Endodermal cell (in vitro differentiated cells): ENCODE results near the gene PDLIM3. TPM values are rescaled to one million over a fixed set of nuclear protein-coding genes. Genes with fewer than 3 reads are reported as not detected.

Source experiments
- DNase-seq: peaks from one replicate; pipeline ENCODE4 v3.0.0-alpha.2; 2017
- H3K27ac ChIP-seq: 2 replicates; pipeline ENCODE4 v1.5.1; 2013; ENCODE audit warnings: mild to moderate bottlenecking, low read depth, low read length, moderate library complexity
- H3K27me3 ChIP-seq: 2 replicates; pipeline ENCODE4 v1.6.1; 2013; ENCODE audit warnings: mild to moderate bottlenecking, low read length, moderate library complexity; ENCODE audit not compliant: insufficient read depth, control insufficient read depth, poor library complexity, severe bottlenecking
- H3K36me3 ChIP-seq: 2 replicates; pipeline ENCODE4 v1.7.0; 2013; ENCODE audit warnings: mild to moderate bottlenecking, low read length, moderate library complexity; ENCODE audit not compliant: control insufficient read depth, insufficient read depth
- H3K4me1 ChIP-seq: one replicate; pipeline ENCODE4 v1.7.0; 2013; ENCODE audit warnings: low read length; ENCODE audit not compliant: control insufficient read depth, insufficient read depth
- H3K4me3 ChIP-seq: 2 replicates; pipeline ENCODE4 v1.5.1; 2013; ENCODE audit warnings: mild to moderate bottlenecking, low read length, moderate library complexity
- H3K9ac ChIP-seq: 2 replicates; pipeline ENCODE4 v1.6.1; 2013; ENCODE audit warnings: mild to moderate bottlenecking, low read length, moderate library complexity; ENCODE audit not compliant: poor library complexity, severe bottlenecking; ENCODE audit errors: extremely low read depth
- H3K9me3 ChIP-seq: 2 replicates; pipeline ENCODE4 v1.6.1; 2013; ENCODE audit warnings: mild to moderate bottlenecking, low read length, moderate library complexity; ENCODE audit not compliant: control insufficient read depth
- H3K27ac Mint-ChIP-seq: 2 replicates; pipeline ENCODE4 v1.8.0; 2020; ENCODE audit warnings: mixed read lengths
- H3K27me3 Mint-ChIP-seq: 2 replicates; pipeline ENCODE4 v1.8.0; 2021; ENCODE audit warnings: mild to moderate bottlenecking, mixed read lengths; ENCODE audit not compliant: insufficient read depth
- H3K36me3 Mint-ChIP-seq: 2 replicates; pipeline ENCODE4 v1.8.0; 2020; ENCODE audit warnings: low read depth, mixed read lengths
- H3K4me1 Mint-ChIP-seq: 2 replicates; pipeline ENCODE4 v1.8.0; 2020; ENCODE audit warnings: mixed read lengths
- H3K4me3 Mint-ChIP-seq: 2 replicates; pipeline ENCODE4 v1.8.0; 2020; ENCODE audit warnings: mild to moderate bottlenecking, moderate library complexity, mixed read lengths
- H3K9me3 Mint-ChIP-seq: 2 replicates; pipeline ENCODE4 v1.8.0; 2020; ENCODE audit warnings: mild to moderate bottlenecking, mixed read lengths
- WGBS, 2 experiments: methylation state at CpG; one replicate each; pipeline versions ENCODE4 v1.1.5 to v1.1.7; 2013; ENCODE audit warnings: missing lambda C conversion rate in 2 of 2, mixed read lengths in 1 of 2; ENCODE audit not compliant: insufficient coverage in 1 of 2, insufficient read length in 1 of 2; 5-methylcytosine and 5-hydroxymethylcytosine counted together
- total RNA-seq, 2 donors: library from RNA; stranded (reverse); fragmentation: NEBNext Ultra II Directional in 1 of 2; extraction: Animal tissue kit (Norgen Biotek cat#: 25700) in 1 of 2; gene quantifications; 2 replicates in 1 of 2; 3 replicates in 1 of 2; pipeline ENCODE4 v1.2.1, GENCODE V29; 2021
- TF ChIP-seq, protein P1 (sequence below): fragments of 200-600 bp; sonication (generic); conservative IDR thresholded peaks from 2 replicates; pipeline ENCODE4 v1.5.0; 2021; ENCODE audit warnings: antibody characterized with exemption, mild to moderate bottlenecking

The PDLIM3 gene
- total RNA-seq, 2 donors from 2014 or later, result 4.3 to 11.0 TPM

DNA sequence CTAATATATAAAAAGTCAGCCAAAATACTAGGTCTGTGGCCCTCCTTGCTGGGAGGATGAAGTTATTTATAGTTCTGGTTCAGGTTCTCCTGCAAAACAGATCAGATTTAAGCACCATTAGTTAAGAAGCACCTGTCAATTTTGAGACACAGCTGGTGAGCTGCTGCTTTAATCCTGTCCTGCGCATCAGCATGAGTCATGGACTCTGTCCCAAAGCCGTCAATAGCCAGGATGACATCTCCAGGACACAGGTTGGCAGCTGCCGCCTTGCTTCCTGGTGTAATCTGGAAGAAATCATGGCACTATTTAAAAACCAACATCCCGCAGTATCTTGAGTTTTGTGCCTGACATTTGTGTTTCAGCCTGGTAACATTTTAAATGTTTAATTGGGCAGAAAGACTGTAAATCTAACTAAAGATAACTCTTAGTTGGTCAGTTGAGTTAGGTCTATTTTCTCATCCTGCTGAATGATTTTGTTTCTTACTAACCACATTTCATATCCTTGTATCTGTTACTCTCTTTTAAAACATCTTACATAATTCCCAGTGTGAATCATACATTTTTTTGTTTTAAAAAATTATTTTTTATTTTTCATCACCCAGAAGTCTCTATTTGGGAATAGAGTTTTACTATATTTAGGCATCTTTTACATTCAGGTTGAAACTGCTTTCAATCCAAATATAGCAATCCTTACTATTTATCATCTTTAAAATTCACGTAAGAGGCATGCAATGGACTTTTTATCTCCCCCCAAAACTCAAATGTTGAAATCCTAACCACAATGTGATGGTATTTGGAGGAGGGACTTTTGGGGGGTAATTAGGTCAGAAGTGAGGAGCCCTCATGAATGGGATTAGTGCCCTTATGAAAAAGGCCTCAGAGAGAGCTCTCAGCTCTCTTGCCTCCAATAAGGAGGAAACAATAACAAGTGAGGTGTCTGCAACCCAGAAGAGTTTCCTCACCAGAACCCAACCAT lies 10.1 kb downstream of the PDLIM3 start:
- no peaks in the 10 kb centered on the region for H3K4me1 Mint-ChIP-seq
- peaks cover 1% of the 10 kb centered on the region for H3K36me3 ChIP-seq
- 85 to 90% methylated on average over 4 to 5 of the region's 5 CpGs for whole genome bisulfite sequencing, 2 experiments
- peaks cover 18% of the 10 kb centered on the region for H3K27me3 Mint-ChIP-seq
- H3K9me3 ChIP-seq, result peaks cover 5% of the 10 kb centered on the region
- H3K9ac ChIP-seq, result no peak overlapping the region
- TF ChIP-seq, protein P1, sequence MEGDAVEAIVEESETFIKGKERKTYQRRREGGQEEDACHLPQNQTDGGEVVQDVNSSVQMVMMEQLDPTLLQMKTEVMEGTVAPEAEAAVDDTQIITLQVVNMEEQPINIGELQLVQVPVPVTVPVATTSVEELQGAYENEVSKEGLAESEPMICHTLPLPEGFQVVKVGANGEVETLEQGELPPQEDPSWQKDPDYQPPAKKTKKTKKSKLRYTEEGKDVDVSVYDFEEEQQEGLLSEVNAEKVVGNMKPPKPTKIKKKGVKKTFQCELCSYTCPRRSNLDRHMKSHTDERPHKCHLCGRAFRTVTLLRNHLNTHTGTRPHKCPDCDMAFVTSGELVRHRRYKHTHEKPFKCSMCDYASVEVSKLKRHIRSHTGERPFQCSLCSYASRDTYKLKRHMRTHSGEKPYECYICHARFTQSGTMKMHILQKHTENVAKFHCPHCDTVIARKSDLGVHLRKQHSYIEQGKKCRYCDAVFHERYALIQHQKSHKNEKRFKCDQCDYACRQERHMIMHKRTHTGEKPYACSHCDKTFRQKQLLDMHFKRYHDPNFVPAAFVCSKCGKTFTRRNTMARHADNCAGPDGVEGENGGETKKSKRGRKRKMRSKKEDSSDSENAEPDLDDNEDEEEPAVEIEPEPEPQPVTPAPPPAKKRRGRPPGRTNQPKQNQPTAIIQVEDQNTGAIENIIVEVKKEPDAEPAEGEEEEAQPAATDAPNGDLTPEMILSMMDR, result no peak
- peaks cover 8% of the 10 kb centered on the region for H3K9me3 Mint-ChIP-seq
- no peaks in the 10 kb centered on the region for H3K4me1 ChIP-seq
- no peaks in the 10 kb centered on the region for H3K36me3 Mint-ChIP-seq
- no peak for DNase-seq
- no peak overlapping the region for H3K4me3 ChIP-seq
- no peak overlapping the region for H3K27ac ChIP-seq
- H3K27ac Mint-ChIP-seq, result no peak overlapping the region
- peaks cover 4% of the 10 kb centered on the region for H3K27me3 ChIP-seq
- no peak overlapping the region for H3K4me3 Mint-ChIP-seq

DNA sequence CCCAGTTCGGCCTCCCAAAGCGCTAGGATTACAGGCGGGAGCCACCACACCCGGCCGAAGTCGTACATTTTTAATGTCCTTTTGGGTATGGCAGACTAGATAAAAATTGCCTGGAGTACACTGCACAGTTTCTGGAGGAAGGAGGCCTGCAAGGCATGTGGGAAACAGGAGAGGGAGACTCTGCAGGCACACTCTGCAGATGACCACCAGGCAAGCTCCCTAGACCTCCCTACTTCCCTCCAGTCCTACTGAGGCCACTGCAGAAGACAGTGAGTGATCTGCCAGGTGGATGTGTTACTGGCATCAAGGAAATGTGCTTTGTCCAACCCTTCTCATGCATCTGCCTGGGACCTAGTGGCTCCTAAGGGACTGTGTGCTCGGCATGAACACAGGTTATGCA lies 11.4 kb downstream of the PDLIM3 start:
- DNase-seq, result no peak
- Histone ChIP-seq H3K36me3 (peaks cover 12% of the 10 kb centered on the region), H3K4me1 (no peaks in the 10 kb centered on the region), H3K9ac (no peak overlapping the region), H3K4me3 (no peak overlapping the region), H3K27ac (no peak overlapping the region), H3K27me3 (no peaks in the 10 kb centered on the region), H3K9me3 (peaks cover 5% of the 10 kb centered on the region)
- TF ChIP-seq, protein P1, result peak; percentile 44
- Mint-ChIP-seq H3K36me3 (no peaks in the 10 kb centered on the region), H3K27me3 (peaks cover 12% of the 10 kb centered on the region), H3K27ac (no peak overlapping the region), H3K9me3 (peaks cover 8% of the 10 kb centered on the region), H3K4me1 (no peaks in the 10 kb centered on the region), H3K4me3 (no peak overlapping the region)
- WGBS, 2 experiments, result 75 to 84% methylated on average over 4 to 7 of the region's 7 CpGs

DNA sequence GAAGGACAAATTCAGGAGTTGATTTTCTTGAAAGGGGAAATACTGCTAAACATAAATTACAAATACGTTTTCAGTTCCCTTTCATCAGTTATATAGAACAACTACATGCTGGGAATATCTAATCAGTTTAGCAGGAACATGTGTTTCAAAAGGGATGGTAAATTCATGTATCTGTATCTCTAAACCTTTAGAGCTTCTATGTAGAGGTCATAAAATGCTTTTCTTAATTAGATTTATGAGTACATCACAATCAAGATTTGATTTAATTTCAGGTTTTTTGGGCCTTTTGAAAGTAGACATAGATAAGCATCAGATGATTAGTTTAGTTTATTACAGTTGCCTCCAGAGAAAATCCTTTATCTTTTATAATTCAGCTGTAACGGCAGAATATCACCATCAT lies 12.9 kb downstream of the PDLIM3 start:
- Mint-ChIP-seq H3K4me1 (no peaks in the 10 kb centered on the region), H3K9me3 (peaks cover 8% of the 10 kb centered on the region), H3K36me3 (no peaks in the 10 kb centered on the region), H3K27me3 (peaks cover 10% of the 10 kb centered on the region), H3K27ac (no peak overlapping the region), H3K4me3 (no peak overlapping the region)
- no peak overlapping the region for H3K27ac ChIP-seq
- no peak overlapping the region for H3K4me3 ChIP-seq
- H3K27me3 ChIP-seq, result no peaks in the 10 kb centered on the region
- no peak for DNase-seq
- H3K36me3 ChIP-seq, result peaks cover 20% of the 10 kb centered on the region
- peaks cover 5% of the 10 kb centered on the region for H3K9me3 ChIP-seq
- H3K9ac ChIP-seq, result no peak overlapping the region
- TF ChIP-seq, protein P1, result no peak
- WGBS, 2 experiments, result no CpG with 5 or more reads among the region's 2 CpGs
- H3K4me1 ChIP-seq, result no peaks in the 10 kb centered on the region
